OCI-LY1 (cell line): Measurements from ENCODE around the gene CISH.
A peak's percentile ranks its signal among the peaks of the same experiment; 100 is the strongest.

Source experiments
- H2AFZ ChIP-seq: fragments of 200-600 bp; sonication (generic), shearing (Covaris generic); 2 replicates; pipeline ENCODE4 v1.6.0; 2014; ENCODE audit warnings: antibody characterized with exemption, mild to moderate bottlenecking, low read length
- H3F3A ChIP-seq: fragments of 200-600 bp; sonication (generic), shearing (Covaris generic); 2 replicates; pipeline ENCODE4 v1.6.0; 2014; ENCODE audit warnings: mild to moderate bottlenecking, antibody characterized with exemption, low read length, moderate library complexity; ENCODE audit not compliant: insufficient read depth
- H3K27ac ChIP-seq: fragments of 200-600 bp; sonication (generic); 2 replicates; pipeline ENCODE4 v1.5.1; 2014; ENCODE audit warnings: low read length, mixed run types, mild to moderate bottlenecking, low read depth; ENCODE audit not compliant: poor library complexity, severe bottlenecking
- H3K27me3 ChIP-seq: fragments of 200-600 bp; sonication (generic); 2 replicates; pipeline ENCODE4 v1.6.0; 2014; ENCODE audit warnings: antibody characterized with exemption, mild to moderate bottlenecking, low read length, moderate library complexity; ENCODE audit not compliant: insufficient read depth
- H3K36me3 ChIP-seq: fragments of 200-600 bp; sonication (generic); 2 replicates; pipeline ENCODE4 v1.6.1; 2014; ENCODE audit warnings: mild to moderate bottlenecking, antibody characterized with exemption, low read length, moderate library complexity, mixed read lengths; ENCODE audit not compliant: insufficient read depth
- H3K4me1 ChIP-seq: fragments of 200-600 bp; sonication (generic); 2 replicates; pipeline ENCODE4 v1.5.1; 2014; ENCODE audit warnings: mild to moderate bottlenecking, low read length, moderate library complexity; ENCODE audit not compliant: insufficient read depth, severe bottlenecking
- H3K4me2 ChIP-seq: fragments of 200-600 bp; sonication (generic), shearing (Covaris generic); 2 replicates; pipeline ENCODE4 v1.6.1; 2014; ENCODE audit warnings: low read length
- H3K4me3 ChIP-seq: fragments of 200-600 bp; sonication (generic); 2 replicates; pipeline ENCODE4 v1.5.1; 2014; ENCODE audit warnings: low read length, low read depth, mild to moderate bottlenecking, mixed read lengths; ENCODE audit not compliant: poor library complexity, severe bottlenecking
- H3K79me2 ChIP-seq: fragments of 200-600 bp; shearing (Covaris generic); 2 replicates; pipeline ENCODE4 v1.6.1; 2016; ENCODE audit warnings: mixed run types, low read length, mixed read lengths; ENCODE audit not compliant: insufficient read depth
- H3K9ac ChIP-seq: fragments of 200-600 bp; sonication (generic), shearing (Covaris generic); 2 replicates; pipeline ENCODE4 v1.6.1; 2014; ENCODE audit warnings: mild to moderate bottlenecking, low read length, mixed read lengths
- H3K9me2 ChIP-seq: fragments of 200-600 bp; sonication (generic), shearing (Covaris generic); 2 replicates; pipeline ENCODE4 v1.6.1; 2014; ENCODE audit warnings: low read depth, mild to moderate bottlenecking, low read length, mixed read lengths
- H3K9me3 ChIP-seq: fragments of 200-600 bp; shearing (Covaris generic); 2 replicates; pipeline ENCODE4 v1.6.1; 2014; ENCODE audit warnings: low read length, mixed read lengths
- H4K20me1 ChIP-seq: fragments of 200-600 bp; sonication (generic), shearing (Covaris generic); 2 replicates; pipeline ENCODE4 v1.6.0; 2016; ENCODE audit warnings: mild to moderate bottlenecking, low read length; ENCODE audit not compliant: insufficient read depth
- CTCF ChIP-seq: fragments of 200-600 bp; sonication (generic), shearing (Covaris generic); IDR thresholded peaks from 2 replicates; pipeline ENCODE4 v1.5.1; 2017; ENCODE audit warnings: mild to moderate bottlenecking, antibody characterized with exemption, low read length, moderate library complexity, mixed read lengths
- EZH2 ChIP-seq: fragments of 200-600 bp; sonication (generic), shearing (Covaris generic); IDR thresholded peaks from 2 replicates; pipeline ENCODE4 v1.8.0; 2017; ENCODE audit warnings: borderline replicate concordance, mixed run types, mild to moderate bottlenecking, antibody characterized with exemption, low read length, moderate library complexity, mixed read lengths

CISH gene

GRCh38 chr3:50612234-50612882 lies 784 bp upstream of the CISH start:
- no peak overlapping the region for H2AFZ ChIP-seq
- no peaks in the 10 kb centered on the region for H3K79me2 ChIP-seq
- no peaks in the 10 kb centered on the region for H4K20me1 ChIP-seq
- peak overlapping the region; percentile 82 for H3K4me2 ChIP-seq
- no peak overlapping the region for H3K9ac ChIP-seq
- no peaks in the 10 kb centered on the region for H3F3A ChIP-seq
- no peak overlapping the region for H3K27ac ChIP-seq
- no peaks in the 10 kb centered on the region for H3K36me3 ChIP-seq
- no peaks in the 10 kb centered on the region for H3K9me2 ChIP-seq
- peaks cover 10% of the 10 kb centered on the region; the same call in 1 of the 2 replicates for H3K27me3 ChIP-seq
- no peaks in the 10 kb centered on the region for H3K9me3 ChIP-seq
- H3K4me1 ChIP-seq, result peaks cover 19% of the 10 kb centered on the region
- peak overlapping the region; percentile 53 for H3K4me3 ChIP-seq
- TF ChIP-seq EZH2 (no peak), CTCF (no peak)

- Histone ChIP-seq H3K36me3 (no peaks in the 10 kb centered on the region), H3K9me3 (no peaks in the 10 kb centered on the region), H3K79me2 (no peaks in the 10 kb centered on the region), H3K9ac (peak overlapping the region; percentile 11; the same call in 1 of the 2 replicates), H3K4me1 (peaks cover 10% of the 10 kb centered on the region), H3K4me2 (peak overlapping the region; percentile 82), H4K20me1 (no peaks in the 10 kb centered on the region), H3K9me2 (no peaks in the 10 kb centered on the region), H3K4me3 (peak overlapping the region; percentile 53), H2AFZ (no peak overlapping the region), H3F3A (no peaks in the 10 kb centered on the region), H3K27ac (no peak overlapping the region), H3K27me3 (peaks cover 10% of the 10 kb centered on the region; the same call in 1 of the 2 replicates)
- TF ChIP-seq CTCF, result no peak
- no peak for TF ChIP-seq EZH2
These were observed 546 bp downstream of the CISH start for GRCh38 chr3:50610992-50611463.

DNA sequence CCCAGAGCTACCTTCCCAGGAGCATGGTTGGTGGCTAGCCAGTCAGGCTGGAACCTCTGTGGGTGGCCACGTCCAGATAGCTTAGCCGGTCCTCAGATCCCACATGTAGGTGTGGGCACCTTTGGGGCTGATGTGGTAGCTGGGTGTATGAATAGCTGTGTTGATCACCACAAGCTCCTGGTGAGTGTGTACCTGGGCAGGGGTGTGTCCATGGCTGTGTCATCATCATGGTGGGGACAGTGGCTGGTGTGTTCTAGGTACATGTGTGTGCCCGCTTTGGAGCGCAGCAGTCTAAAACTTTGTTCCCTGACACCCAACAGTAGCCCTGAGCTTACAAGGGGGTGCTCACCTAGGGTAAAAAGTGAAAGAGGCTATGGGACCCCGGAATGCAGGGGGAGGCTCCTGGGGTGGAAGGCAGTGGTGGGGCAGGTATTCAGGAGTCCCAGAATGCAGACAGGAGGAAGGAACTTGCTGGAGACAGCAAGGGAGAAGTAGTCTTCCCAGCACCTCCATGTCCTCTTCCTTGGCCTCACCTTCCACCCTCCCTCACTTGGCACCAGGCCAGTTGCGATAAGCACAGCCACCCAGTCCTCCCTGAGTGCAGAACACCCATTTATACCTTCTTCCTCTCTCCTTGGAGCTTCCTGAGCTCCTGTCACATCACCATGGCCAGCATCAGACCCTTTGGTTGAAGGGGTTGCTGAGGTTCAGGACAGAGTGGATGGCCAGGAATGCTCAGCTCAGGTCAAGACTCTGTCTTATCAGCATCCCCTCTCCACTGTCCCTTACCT lies 1.2 kb downstream of the CISH start:
- TF ChIP-seq CTCF (no peak), EZH2 (no peak)
- Histone ChIP-seq H3F3A (no peaks in the 10 kb centered on the region), H3K36me3 (no peaks in the 10 kb centered on the region), H3K27ac (no peak overlapping the region), H2AFZ (no peak overlapping the region), H3K9me3 (no peaks in the 10 kb centered on the region), H3K9me2 (no peaks in the 10 kb centered on the region), H3K9ac (no peak overlapping the region), H4K20me1 (no peaks in the 10 kb centered on the region), H3K4me3 (no peak overlapping the region), H3K4me1 (peaks cover 9% of the 10 kb centered on the region), H3K4me2 (no peak overlapping the region), H3K27me3 (peaks cover 10% of the 10 kb centered on the region; the same call in 1 of the 2 replicates), H3K79me2 (no peaks in the 10 kb centered on the region)
